K562 (cell line): Measurements from ENCODE around the gene ADGRF1.

Experiments used
- CREM ChIP-seq: IDR thresholded peaks from 2 replicates; pipeline ENCODE4 v1.6.1; 2014; ENCODE audit warnings: antibody characterized with exemption, low read depth
- ZBTB1 ChIP-seq: sonication (generic); formaldehyde crosslinking; IDR thresholded peaks from 2 replicates; pipeline ENCODE4 v1.8.1; 2023; ENCODE audit warnings: missing genetic modification reagents, low read depth, mild to moderate bottlenecking, borderline replicate concordance

- TF ChIP-seq CREM: no peak
- TF ChIP-seq ZBTB1 (CRISPR knock-in tag): no peak
Measured at GRCh38 chr6:46963039-46963438, 79.1 kb downstream of the ADGRF1 start.
